ENCODE results near the gene RGS17. TPM values are rescaled to one million over a fixed set of nuclear protein-coding genes. Genes with fewer than 3 reads are reported as not detected.

Gene RGS17
- total RNA-seq, 4 donors from 2014 or later: 0.55 to 0.79 TPM; not detected in 2

DNA sequence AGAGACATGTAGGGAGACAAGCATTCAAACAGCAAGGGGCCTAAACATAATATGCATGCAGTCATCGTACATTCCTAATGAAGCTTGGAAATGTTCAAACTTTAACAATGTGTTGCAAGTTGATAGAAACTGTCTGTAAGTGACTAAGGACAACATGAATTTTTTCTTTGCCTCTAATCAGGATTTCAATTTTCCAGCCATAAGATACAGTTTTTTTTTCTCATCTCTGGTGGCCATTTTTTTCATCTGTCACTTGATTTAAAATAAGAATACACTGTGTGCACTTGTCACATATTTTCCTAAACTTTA is 106.4 kb downstream of the RGS17 start:
- intact Hi-C loops (cut with DNase I; ENCODE audit: low total_unique reads): loop anchor here (5.0 kb wide), 1 partner anchor 162 kb away; no protein-coding TSS in a partner anchor
- in situ Hi-C loops (cut with MboI; ENCODE audit: low pct_ligation_motif_present in 1 of 4, low pct_unique_long_range_greater_than_20kb in 1 of 4, low sequenced_read_pairs in 3 of 4): loop anchor here in 3 of 4 donors (10.0 to 25.0 kb wide), 4 partner anchors 70 to 488 kb away; no protein-coding TSS in a partner anchor
- no peak overlapping the region for H3K27ac ChIP-seq

DNA sequence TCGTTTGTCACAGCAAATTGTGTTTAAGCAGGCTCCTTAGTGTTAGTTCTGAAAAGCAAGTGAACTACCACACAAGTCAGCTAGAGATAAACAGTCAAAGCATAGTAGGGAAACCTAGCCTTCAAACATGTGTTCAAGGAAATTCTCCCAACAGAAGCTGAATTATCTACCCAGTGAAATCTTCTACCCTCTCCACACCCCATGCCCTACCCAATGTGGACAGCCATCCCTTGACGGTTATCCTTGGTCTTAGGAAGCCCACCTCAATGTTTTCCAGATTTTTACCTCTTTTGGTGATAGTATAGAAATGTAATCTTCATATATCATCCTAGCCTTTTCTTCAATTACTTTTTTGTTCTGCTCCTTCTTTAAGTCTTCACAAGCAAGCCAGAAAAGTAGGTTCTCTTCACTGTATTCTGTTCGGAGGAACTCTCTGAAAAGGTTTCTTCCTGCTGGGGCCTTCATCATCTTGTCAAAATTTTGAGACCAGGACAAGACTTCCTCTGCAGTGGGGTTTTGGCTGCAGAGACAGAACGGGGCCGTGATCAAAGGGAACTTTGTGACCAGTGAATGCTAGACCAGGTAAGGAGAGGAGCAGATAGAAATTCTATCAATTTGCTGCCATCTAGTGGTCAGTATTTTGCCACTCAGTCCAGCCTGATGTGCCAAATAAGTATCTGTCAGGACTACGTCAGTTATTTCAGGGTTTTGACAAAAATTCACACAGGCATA is 106.9 kb downstream of the RGS17 start:
- Histone ChIP-seq H3K27ac (no peak overlapping the region), H3K36me3 (no peaks in the 10 kb centered on the region), H3K9me3 (no peaks in the 10 kb centered on the region), H3K27me3 (no peaks in the 10 kb centered on the region), H3K4me1 (no peaks in the 10 kb centered on the region), H3K4me3 (no peak overlapping the region)
- DNase-seq: peak; percentile 22
- TF ChIP-seq, protein P1, sequence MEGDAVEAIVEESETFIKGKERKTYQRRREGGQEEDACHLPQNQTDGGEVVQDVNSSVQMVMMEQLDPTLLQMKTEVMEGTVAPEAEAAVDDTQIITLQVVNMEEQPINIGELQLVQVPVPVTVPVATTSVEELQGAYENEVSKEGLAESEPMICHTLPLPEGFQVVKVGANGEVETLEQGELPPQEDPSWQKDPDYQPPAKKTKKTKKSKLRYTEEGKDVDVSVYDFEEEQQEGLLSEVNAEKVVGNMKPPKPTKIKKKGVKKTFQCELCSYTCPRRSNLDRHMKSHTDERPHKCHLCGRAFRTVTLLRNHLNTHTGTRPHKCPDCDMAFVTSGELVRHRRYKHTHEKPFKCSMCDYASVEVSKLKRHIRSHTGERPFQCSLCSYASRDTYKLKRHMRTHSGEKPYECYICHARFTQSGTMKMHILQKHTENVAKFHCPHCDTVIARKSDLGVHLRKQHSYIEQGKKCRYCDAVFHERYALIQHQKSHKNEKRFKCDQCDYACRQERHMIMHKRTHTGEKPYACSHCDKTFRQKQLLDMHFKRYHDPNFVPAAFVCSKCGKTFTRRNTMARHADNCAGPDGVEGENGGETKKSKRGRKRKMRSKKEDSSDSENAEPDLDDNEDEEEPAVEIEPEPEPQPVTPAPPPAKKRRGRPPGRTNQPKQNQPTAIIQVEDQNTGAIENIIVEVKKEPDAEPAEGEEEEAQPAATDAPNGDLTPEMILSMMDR (IDR thresholded peaks at IDR 0.05): peak; percentile 62 to 77 (median 75)
- TF ChIP-seq POLR2AphosphoS5 (IDR thresholded peaks at IDR 0.05) (no peak), EP300 (IDR thresholded peaks at IDR 0.05; ENCODE audit: low read depth) (no peak)
- intact Hi-C loops (cut with DNase I; ENCODE audit: low total_unique reads): no loop called here
- WGBS, 2 donors (ENCODE audit: low coverage in 1 of 2): 38 to 42% methylated on average over 6 of the region's 6 CpGs
- in situ Hi-C loops (cut with MboI; ENCODE audit: low pct_ligation_motif_present in 1 of 4, low pct_unique_long_range_greater_than_20kb in 1 of 4, low sequenced_read_pairs in 3 of 4): loop anchor here in 1 of 4 donors (10.0 kb wide), 2 partner anchors 69 to 169 kb away; no protein-coding TSS in a partner anchor

More for the DNA sequence above, 106.4 kb downstream of the RGS17 start:
- H3K4me1 ChIP-seq: no peaks in the 10 kb centered on the region
- no peak overlapping the region for H3K4me3 ChIP-seq
- no peaks in the 10 kb centered on the region for H3K27me3 ChIP-seq
- no peaks in the 10 kb centered on the region for H3K9me3 ChIP-seq
- H3K36me3 ChIP-seq: no peaks in the 10 kb centered on the region
- 0 to 9% methylated on average over 1 of the region's 1 CpG for WGBS, 2 donors (ENCODE audit: low coverage in 1 of 2)
- no peak for DNase-seq
- TF ChIP-seq POLR2A (IDR thresholded peaks at IDR 0.05): no peak
- no peak for TF ChIP-seq EP300 (IDR thresholded peaks at IDR 0.05; ENCODE audit: low read depth)
- TF ChIP-seq, protein P1 (IDR thresholded peaks at IDR 0.05): peak in 1 of 5 experiments; percentile 6
- TF ChIP-seq POLR2AphosphoS5 (IDR thresholded peaks at IDR 0.05): no peak

DNA sequence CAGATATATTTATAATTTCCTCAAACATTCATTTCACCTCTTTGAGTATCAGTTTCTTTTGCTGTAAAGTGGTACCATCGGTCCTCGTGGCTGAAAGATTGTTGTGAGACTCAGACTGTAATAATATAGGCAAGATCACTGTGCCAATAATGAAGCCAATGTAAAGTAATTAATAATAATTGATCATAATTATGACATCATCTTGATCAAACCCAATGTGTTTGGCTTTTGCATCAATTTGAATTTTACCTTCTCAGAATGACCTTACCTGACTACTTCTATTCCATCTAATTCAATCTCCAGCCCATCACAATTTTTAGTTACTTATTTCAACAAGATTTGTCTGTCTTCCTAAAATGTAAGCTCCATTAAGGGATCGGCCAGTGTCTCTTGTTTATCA is 112.7 kb downstream of the RGS17 start:
- Histone ChIP-seq H3K27me3 (no peaks in the 10 kb centered on the region), H3K27ac (no peak overlapping the region), H3K9me3 (no peaks in the 10 kb centered on the region), H3K36me3 (no peaks in the 10 kb centered on the region), H3K4me1 (no peaks in the 10 kb centered on the region), H3K4me3 (no peak overlapping the region)
- intact Hi-C loops (cut with DNase I; ENCODE audit: low total_unique reads) (no loop called here), in situ Hi-C loops (cut with MboI; ENCODE audit: low pct_ligation_motif_present in 1 of 4, low pct_unique_long_range_greater_than_20kb in 1 of 4, low sequenced_read_pairs in 3 of 4) (no loop called here)
- 85 to 94% methylated on average over 3 of the region's 3 CpGs for WGBS, 2 donors (ENCODE audit: low coverage in 1 of 2)
- no peak for DNase-seq
- TF ChIP-seq, protein P1 (IDR thresholded peaks at IDR 0.05): no peak
- no peak for TF ChIP-seq EP300 (IDR thresholded peaks at IDR 0.05; ENCODE audit: low read depth)

DNA sequence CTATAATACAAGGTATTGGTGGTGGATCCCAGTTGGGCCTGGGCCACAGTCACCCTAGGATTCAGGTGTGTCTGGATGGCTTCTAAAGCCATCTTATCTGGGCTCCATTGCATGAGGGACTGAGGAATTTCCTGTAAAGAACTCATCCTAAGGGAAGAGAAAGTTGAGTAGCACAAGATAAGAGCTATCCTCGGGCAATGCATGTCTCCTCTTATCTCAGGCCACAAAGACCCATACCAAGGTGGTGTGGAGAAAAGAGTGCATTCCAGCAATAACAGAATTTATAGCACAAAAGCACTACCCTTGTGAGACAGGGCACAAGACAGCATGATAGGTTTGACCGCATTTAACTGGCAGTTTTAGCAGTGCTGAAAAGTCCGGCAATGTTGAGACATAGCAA is 114.2 kb downstream of the RGS17 start:
- Histone ChIP-seq H3K4me3 (no peak overlapping the region), H3K9me3 (no peaks in the 10 kb centered on the region), H3K36me3 (no peaks in the 10 kb centered on the region), H3K27ac (no peak overlapping the region), H3K27me3 (no peaks in the 10 kb centered on the region), H3K4me1 (no peaks in the 10 kb centered on the region)
- in situ Hi-C loops (cut with MboI; ENCODE audit: low pct_ligation_motif_present in 1 of 4, low pct_unique_long_range_greater_than_20kb in 1 of 4, low sequenced_read_pairs in 3 of 4) (no loop called here), intact Hi-C loops (cut with DNase I; ENCODE audit: low total_unique reads) (no loop called here)
- WGBS, 2 donors (ENCODE audit: low coverage in 1 of 2): 80 to 89% methylated on average over 1 to 3 of the region's 3 CpGs
- DNase-seq: no peak
- TF ChIP-seq, protein P1 (IDR thresholded peaks at IDR 0.05): no peak
- TF ChIP-seq POLR2AphosphoS5 (IDR thresholded peaks at IDR 0.05) (no peak), EP300 (IDR thresholded peaks at IDR 0.05; ENCODE audit: low read depth) (no peak), POLR2A (IDR thresholded peaks at IDR 0.05) (no peak)

Measured in transverse colon (tissue), 4 donors.